Measurements from ENCODE around the gene CCDC73. TPM values are rescaled to one million over a fixed set of nuclear protein-coding genes. Genes with fewer than 3 reads are reported as not detected.

The CCDC73 gene
- total RNA-seq, 1 experiment from 2014 or later = not detected

DNA sequence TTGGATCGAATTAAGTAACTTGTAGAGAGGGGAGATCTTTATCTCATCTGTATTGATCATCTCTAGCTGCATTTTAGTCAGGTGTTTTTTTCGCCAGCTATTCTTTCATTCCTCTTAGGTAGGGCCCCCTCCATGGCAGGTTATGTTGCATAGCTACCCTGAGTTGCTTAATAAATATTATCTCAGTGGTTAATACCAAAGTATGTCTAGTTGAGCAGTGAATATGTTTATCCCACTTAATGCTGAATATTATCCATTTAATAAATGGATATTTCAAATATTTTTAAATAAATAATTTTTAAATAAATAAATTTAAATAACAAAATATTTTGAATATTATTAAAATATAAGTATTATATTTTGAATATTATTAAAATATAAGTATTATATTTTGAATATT is 44.8 kb upstream of the CCDC73 start:
- Mint-ChIP-seq H3K27me3 (ENCODE audit: low read depth) (no peaks in the 10 kb centered on the region), H3K27ac (no peak overlapping the region), H3K9me3 (no peaks in the 10 kb centered on the region), H3K4me1 (0 out of 2 replicates have a peak, but pooled peaks cover 7% of the 10 kb centered on the region), H3K4me3 (no peak overlapping the region), H3K36me3 (no peaks in the 10 kb centered on the region; the same call in 1 of the 2 replicates)
- ChIA-PET CTCF (interaction anchor here (1.3 kb wide), 1 partner anchor 54 kb away, joined by 4 read pairs; the partner anchor contains the start of gene QSER1), POLR2A (no interaction called here)
- DNase-seq (ENCODE audit: low spot score) (no peak), ATAC-seq (no peak)
- TF ChIP-seq HMGA2 (CRISPR knock-in tag; IDR thresholded peaks at IDR 0.05) = peak; percentile 95
- TF ChIP-seq, protein P1, sequence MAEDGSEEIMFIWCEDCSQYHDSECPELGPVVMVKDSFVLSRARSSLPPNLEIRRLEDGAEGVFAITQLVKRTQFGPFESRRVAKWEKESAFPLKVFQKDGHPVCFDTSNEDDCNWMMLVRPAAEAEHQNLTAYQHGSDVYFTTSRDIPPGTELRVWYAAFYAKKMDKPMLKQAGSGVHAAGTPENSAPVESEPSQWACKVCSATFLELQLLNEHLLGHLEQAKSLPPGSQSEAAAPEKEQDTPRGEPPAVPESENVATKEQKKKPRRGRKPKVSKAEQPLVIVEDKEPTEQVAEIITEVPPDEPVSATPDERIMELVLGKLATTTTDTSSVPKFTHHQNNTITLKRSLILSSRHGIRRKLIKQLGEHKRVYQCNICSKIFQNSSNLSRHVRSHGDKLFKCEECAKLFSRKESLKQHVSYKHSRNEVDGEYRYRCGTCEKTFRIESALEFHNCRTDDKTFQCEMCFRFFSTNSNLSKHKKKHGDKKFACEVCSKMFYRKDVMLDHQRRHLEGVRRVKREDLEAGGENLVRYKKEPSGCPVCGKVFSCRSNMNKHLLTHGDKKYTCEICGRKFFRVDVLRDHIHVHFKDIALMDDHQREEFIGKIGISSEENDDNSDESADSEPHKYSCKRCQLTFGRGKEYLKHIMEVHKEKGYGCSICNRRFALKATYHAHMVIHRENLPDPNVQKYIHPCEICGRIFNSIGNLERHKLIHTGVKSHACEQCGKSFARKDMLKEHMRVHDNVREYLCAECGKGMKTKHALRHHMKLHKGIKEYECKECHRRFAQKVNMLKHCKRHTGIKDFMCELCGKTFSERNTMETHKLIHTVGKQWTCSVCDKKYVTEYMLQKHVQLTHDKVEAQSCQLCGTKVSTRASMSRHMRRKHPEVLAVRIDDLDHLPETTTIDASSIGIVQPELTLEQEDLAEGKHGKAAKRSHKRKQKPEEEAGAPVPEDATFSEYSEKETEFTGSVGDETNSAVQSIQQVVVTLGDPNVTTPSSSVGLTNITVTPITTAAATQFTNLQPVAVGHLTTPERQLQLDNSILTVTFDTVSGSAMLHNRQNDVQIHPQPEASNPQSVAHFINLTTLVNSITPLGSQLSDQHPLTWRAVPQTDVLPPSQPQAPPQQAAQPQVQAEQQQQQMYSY (CRISPR knock-in tag; IDR thresholded peaks at IDR 0.05) = no peak

- 0 out of 2 replicates have a peak, but pooled peaks have one; percentile 18 for ATAC-seq
- Mint-ChIP-seq H3K27me3 (ENCODE audit: low read depth) (no peaks in the 10 kb centered on the region), H3K9me3 (no peaks in the 10 kb centered on the region), H3K27ac (no peak overlapping the region), H3K4me1 (peaks cover 11% of the 10 kb centered on the region), H3K4me3 (no peak overlapping the region), H3K36me3 (no peaks in the 10 kb centered on the region; the same call in 1 of the 2 replicates)
- ChIA-PET POLR2A (no interaction called here), CTCF (interaction anchor here (0.5 to 1.3 kb wide), 3 partner anchors 30 to 89 kb away, joined by 3 to 4 read pairs (median 4); partner anchors contain the start of gene QSER1)
- DNase-seq (ENCODE audit: low spot score) = no peak
- TF ChIP-seq, protein P2, sequence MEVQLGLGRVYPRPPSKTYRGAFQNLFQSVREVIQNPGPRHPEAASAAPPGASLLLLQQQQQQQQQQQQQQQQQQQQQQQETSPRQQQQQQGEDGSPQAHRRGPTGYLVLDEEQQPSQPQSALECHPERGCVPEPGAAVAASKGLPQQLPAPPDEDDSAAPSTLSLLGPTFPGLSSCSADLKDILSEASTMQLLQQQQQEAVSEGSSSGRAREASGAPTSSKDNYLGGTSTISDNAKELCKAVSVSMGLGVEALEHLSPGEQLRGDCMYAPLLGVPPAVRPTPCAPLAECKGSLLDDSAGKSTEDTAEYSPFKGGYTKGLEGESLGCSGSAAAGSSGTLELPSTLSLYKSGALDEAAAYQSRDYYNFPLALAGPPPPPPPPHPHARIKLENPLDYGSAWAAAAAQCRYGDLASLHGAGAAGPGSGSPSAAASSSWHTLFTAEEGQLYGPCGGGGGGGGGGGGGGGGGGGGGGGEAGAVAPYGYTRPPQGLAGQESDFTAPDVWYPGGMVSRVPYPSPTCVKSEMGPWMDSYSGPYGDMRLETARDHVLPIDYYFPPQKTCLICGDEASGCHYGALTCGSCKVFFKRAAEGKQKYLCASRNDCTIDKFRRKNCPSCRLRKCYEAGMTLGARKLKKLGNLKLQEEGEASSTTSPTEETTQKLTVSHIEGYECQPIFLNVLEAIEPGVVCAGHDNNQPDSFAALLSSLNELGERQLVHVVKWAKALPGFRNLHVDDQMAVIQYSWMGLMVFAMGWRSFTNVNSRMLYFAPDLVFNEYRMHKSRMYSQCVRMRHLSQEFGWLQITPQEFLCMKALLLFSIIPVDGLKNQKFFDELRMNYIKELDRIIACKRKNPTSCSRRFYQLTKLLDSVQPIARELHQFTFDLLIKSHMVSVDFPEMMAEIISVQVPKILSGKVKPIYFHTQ (CRISPR knock-in tag; IDR thresholded peaks at IDR 0.05) = no peak
- no peak for TF ChIP-seq IRF2 (CRISPR knock-in tag; IDR thresholded peaks at IDR 0.05; ENCODE audit: borderline replicate concordance, low read depth)
- TF ChIP-seq, protein P3, sequence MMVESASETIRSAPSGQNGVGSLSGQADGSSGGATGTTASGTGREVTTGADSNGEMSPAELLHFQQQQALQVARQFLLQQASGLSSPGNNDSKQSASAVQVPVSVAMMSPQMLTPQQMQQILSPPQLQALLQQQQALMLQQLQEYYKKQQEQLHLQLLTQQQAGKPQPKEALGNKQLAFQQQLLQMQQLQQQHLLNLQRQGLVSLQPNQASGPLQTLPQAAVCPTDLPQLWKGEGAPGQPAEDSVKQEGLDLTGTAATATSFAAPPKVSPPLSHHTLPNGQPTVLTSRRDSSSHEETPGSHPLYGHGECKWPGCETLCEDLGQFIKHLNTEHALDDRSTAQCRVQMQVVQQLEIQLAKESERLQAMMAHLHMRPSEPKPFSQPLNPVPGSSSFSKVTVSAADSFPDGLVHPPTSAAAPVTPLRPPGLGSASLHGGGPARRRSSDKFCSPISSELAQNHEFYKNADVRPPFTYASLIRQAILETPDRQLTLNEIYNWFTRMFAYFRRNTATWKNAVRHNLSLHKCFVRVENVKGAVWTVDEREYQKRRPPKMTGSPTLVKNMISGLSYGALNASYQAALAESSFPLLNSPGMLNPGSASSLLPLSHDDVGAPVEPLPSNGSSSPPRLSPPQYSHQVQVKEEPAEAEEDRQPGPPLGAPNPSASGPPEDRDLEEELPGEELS (CRISPR knock-in tag; IDR thresholded peaks at IDR 0.05) = no peak
- no peak for TF ChIP-seq ZNF671 (CRISPR knock-in tag; IDR thresholded peaks at IDR 0.05)
- TF ChIP-seq ARID4B (CRISPR knock-in tag; IDR thresholded peaks at IDR 0.05; ENCODE audit: borderline replicate concordance) = no peak
- no peak for TF ChIP-seq GABPB1 (CRISPR knock-in tag; IDR thresholded peaks at IDR 0.05)
- no peak for TF ChIP-seq GTF2I (CRISPR knock-in tag; conservative IDR thresholded peaks at IDR 0.05)
- no peak for TF ChIP-seq ETV6 (CRISPR knock-in tag; IDR thresholded peaks at IDR 0.05)
- TF ChIP-seq RORB (CRISPR knock-in tag; IDR thresholded peaks at IDR 0.05) = no peak
- TF ChIP-seq, protein P4, sequence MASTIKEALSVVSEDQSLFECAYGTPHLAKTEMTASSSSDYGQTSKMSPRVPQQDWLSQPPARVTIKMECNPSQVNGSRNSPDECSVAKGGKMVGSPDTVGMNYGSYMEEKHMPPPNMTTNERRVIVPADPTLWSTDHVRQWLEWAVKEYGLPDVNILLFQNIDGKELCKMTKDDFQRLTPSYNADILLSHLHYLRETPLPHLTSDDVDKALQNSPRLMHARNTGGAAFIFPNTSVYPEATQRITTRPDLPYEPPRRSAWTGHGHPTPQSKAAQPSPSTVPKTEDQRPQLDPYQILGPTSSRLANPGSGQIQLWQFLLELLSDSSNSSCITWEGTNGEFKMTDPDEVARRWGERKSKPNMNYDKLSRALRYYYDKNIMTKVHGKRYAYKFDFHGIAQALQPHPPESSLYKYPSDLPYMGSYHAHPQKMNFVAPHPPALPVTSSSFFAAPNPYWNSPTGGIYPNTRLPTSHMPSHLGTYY (CRISPR knock-in tag; IDR thresholded peaks at IDR 0.05) = no peak
- no peak for TF ChIP-seq ZNF425 (CRISPR knock-in tag; conservative IDR thresholded peaks at IDR 0.05)
- TF ChIP-seq ZNF232 (CRISPR knock-in tag; IDR thresholded peaks at IDR 0.05) = no peak
These were observed 44.2 kb upstream of the CCDC73 start for GRCh38 chr11:32838505-32839274.
